ENCODE results near the gene TKFC.

The TKFC gene

DNA sequence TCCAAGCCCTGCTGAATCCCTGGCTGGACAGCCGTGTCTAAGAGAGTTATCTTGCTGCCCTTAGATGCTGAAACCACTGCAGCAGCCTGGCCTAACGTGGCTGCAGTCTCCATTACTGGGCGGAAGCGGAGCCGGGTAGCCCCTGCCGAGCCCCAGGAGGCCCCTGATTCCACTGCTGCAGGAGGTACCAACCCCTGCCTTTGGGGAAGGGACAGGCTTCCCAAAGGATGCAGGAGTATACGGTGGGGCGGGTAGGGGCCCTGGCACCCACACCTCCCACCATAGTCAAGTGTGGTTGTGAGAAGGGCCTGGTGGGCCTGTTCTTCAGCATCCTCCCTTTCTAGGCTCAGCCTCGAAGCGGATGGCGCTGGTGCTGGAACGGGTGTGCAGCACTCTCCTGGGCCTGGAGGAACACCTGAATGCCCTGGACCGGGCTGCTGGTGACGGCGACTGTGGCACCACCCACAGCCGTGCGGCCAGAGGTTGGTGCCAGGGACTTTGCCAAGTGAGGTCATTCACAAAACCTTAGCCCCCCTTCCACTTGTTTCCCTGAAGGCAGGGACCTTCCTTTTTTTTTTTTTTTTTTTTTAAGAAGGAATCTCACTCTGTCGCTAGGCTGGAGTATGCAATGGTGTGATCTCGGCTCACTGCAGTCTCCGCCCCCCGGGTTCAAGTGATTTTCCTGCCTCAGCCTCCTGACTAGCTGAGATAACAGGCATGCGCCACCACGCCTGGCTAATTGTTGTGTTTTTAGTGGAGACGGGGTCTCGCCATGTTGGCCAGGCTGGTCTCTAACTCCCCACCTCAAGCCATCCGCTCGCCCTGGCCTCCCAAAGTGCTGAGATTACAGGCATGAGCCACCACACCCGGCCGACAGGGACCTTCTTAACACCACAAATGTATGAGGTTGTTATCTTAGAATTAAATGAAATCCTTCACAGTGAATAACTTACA lies 11.0 kb downstream of the TKFC start:
- TF ChIP-seq, protein P1, sequence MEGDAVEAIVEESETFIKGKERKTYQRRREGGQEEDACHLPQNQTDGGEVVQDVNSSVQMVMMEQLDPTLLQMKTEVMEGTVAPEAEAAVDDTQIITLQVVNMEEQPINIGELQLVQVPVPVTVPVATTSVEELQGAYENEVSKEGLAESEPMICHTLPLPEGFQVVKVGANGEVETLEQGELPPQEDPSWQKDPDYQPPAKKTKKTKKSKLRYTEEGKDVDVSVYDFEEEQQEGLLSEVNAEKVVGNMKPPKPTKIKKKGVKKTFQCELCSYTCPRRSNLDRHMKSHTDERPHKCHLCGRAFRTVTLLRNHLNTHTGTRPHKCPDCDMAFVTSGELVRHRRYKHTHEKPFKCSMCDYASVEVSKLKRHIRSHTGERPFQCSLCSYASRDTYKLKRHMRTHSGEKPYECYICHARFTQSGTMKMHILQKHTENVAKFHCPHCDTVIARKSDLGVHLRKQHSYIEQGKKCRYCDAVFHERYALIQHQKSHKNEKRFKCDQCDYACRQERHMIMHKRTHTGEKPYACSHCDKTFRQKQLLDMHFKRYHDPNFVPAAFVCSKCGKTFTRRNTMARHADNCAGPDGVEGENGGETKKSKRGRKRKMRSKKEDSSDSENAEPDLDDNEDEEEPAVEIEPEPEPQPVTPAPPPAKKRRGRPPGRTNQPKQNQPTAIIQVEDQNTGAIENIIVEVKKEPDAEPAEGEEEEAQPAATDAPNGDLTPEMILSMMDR (IDR thresholded peaks at IDR 0.05; ENCODE audit: insufficient read depth, low read length, poor library complexity, severe bottlenecking): no peak
- Histone ChIP-seq H3K4me3 (replicated peaks; ENCODE audit: low read depth, low read length) (no peak overlapping the region), H3K36me3 (ENCODE audit: control insufficient read depth, insufficient read depth, low read length) (peaks cover 32% of the 10 kb centered on the region), H3K27me3 (replicated peaks; ENCODE audit: control insufficient read depth, insufficient read depth, low read length) (no peaks in the 10 kb centered on the region)
- no peak for DNase-seq (ENCODE audit: extremely low read depth, insufficient read length)

DNA sequence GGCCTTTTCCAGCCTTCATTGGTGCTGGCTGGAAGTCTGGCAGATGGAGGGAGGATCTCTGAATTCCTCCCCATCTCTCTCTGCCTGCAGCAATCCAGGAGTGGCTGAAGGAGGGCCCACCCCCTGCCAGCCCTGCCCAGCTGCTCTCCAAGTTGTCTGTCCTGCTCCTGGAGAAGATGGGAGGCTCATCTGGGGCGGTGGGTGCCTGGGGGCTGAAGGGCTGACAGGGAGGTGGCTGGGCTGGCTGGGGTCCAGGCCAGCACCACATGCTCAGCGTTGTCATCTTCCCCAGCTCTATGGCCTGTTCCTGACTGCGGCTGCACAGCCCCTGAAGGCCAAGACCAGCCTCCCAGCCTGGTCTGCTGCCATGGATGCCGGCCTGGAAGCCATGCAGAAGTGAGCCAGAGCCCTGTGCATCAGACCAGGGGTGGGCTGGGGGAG lies 12.2 kb downstream of the TKFC start:
- TF ChIP-seq, protein P1 (IDR thresholded peaks at IDR 0.05; ENCODE audit: insufficient read depth, low read length, poor library complexity, severe bottlenecking): no peak
- no peak overlapping the region for H3K4me3 ChIP-seq (replicated peaks; ENCODE audit: low read depth, low read length)
- H3K36me3 ChIP-seq (ENCODE audit: control insufficient read depth, insufficient read depth, low read length): peaks cover 41% of the 10 kb centered on the region
- DNase-seq (ENCODE audit: extremely low read depth, insufficient read length): no peak
- no peaks in the 10 kb centered on the region for H3K27me3 ChIP-seq (replicated peaks; ENCODE audit: control insufficient read depth, insufficient read depth, low read length)

DNA sequence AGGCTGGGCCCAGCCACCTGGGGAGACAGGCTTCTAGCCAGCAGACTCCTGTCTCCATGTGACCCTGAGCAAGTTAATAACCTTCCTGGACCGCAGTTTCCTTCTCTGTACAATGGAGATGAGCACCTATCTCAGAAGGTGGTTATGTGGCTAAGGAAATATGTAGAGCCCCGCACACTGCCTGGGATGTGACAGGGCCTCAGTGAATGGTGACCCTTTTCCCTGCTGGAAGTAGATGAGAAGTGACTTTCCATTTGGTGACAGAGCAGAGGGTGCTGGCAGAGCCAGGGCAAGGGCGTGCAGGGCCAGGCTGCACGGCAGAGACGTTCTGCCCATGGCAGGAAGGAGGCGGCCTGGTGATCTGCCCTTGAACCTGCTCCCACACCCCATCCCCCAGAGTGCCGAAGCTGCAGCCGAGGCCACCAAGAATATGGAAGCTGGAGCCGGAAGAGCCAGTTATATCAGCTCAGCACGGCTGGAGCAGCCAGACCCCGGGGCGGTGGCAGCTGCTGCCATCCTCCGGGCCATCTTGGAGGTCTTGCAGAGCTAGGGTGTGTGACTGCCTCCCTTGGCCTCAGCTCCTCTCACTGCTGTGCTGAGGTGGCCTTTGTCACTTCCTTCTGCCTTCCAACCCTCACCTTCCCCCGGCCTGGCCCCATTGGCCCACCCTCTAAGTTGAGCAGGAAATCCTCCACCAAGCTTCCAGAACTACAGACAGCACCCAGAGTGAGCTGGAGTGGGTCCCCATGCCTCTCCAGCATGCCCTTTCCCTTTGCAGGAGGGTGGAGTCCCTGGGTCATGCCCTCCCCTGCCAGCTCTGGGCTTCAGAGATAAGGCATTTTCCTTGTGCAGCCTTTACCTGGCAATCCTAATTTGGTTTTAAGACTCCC lies 13.2 kb downstream of the TKFC start:
- no peaks in the 10 kb centered on the region for H3K27me3 ChIP-seq (replicated peaks; ENCODE audit: control insufficient read depth, insufficient read depth, low read length)
- TF ChIP-seq, protein P1 (IDR thresholded peaks at IDR 0.05; ENCODE audit: insufficient read depth, low read length, poor library complexity, severe bottlenecking): no peak
- H3K36me3 ChIP-seq (ENCODE audit: control insufficient read depth, insufficient read depth, low read length): peaks cover 47% of the 10 kb centered on the region
- H3K4me3 ChIP-seq (replicated peaks; ENCODE audit: low read depth, low read length): no peak overlapping the region
- no peak for DNase-seq (ENCODE audit: extremely low read depth, insufficient read length)

DNA sequence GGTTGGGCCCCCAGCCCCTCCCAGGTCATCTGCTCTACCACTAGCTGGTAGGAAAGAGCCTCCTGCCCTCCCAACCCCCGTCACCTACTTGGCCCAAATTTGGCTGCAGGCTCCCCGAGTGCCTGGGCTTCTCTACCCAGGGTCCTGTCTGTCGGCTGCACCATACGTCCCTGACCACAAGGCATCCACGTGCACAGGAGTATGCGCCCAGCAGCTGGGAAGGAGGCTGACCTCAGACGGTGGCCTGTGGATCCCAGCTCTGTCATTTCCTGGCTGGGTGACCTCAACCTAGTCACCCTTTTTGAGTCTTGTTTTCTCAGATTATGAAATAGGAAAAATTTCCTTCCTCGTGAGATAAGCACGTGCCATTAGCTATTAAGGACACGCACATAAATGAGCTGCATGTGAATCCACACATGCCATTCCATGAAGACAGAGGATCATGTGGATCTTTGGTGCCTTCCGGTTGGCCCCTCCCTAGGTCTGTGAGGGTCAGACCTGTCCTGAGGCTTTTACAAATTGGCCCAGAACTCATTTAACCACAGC lies 15.0 kb downstream of the TKFC start:
- H3K4me3 ChIP-seq (replicated peaks; ENCODE audit: low read depth, low read length): no peak overlapping the region
- H3K36me3 ChIP-seq (ENCODE audit: control insufficient read depth, insufficient read depth, low read length): peaks cover 52% of the 10 kb centered on the region
- H3K27me3 ChIP-seq (replicated peaks; ENCODE audit: control insufficient read depth, insufficient read depth, low read length): no peaks in the 10 kb centered on the region
- TF ChIP-seq, protein P1 (IDR thresholded peaks at IDR 0.05; ENCODE audit: insufficient read depth, low read length, poor library complexity, severe bottlenecking): no peak
- no peak for DNase-seq (ENCODE audit: extremely low read depth, insufficient read length)

DNA sequence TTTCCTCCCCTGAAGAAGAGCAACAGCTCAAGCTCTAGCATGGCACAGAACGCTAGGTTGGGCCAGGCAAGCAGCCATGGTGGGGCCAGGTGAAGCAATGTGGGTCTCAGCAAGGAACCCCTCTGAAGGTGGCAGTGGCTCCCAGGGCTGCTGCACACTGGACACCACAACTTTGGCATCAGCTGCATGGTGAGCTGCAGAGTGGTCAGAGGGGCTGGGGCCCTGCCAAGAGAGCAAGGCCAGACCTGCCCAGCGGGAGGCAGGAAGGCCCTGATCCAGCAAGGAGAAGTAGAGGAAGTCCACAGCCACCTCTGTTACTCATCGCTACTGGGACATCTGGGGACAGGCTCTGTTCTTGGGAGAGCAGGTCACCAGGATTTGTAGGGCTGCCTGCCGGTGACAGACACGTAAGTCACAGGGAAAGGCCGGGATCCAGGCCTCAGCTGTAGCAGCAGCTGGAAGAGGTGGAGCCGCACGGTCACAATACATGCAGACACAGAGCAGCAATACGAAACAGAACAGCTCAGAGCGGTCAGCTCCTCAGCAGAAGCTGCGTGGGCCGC lies 16.2 kb downstream of the TKFC start:
- no peaks in the 10 kb centered on the region for H3K27me3 ChIP-seq (replicated peaks; ENCODE audit: control insufficient read depth, insufficient read depth, low read length)
- H3K4me3 ChIP-seq (replicated peaks; ENCODE audit: low read depth, low read length): no peak overlapping the region
- TF ChIP-seq, protein P1 (IDR thresholded peaks at IDR 0.05; ENCODE audit: insufficient read depth, low read length, poor library complexity, severe bottlenecking): no peak
- DNase-seq (ENCODE audit: extremely low read depth, insufficient read length): no peak
- H3K36me3 ChIP-seq (ENCODE audit: control insufficient read depth, insufficient read depth, low read length): peaks cover 59% of the 10 kb centered on the region

Measured in GM06990 (cell line).